ENCODE data around the gene SIRT3. TPM values are rescaled to one million over a fixed set of nuclear protein-coding genes. Genes with fewer than 3 reads are reported as not detected.
"Not testable (repeated sequence)": the region's sequence is repeated elsewhere in the genome, so short reads cannot be mapped to it uniquely, and the experiment has no call there.

SIRT3 gene
- total RNA-seq, 6 experiments from 2014 or later = 9.2 to 22.0 (median 15.5) TPM

DNA sequence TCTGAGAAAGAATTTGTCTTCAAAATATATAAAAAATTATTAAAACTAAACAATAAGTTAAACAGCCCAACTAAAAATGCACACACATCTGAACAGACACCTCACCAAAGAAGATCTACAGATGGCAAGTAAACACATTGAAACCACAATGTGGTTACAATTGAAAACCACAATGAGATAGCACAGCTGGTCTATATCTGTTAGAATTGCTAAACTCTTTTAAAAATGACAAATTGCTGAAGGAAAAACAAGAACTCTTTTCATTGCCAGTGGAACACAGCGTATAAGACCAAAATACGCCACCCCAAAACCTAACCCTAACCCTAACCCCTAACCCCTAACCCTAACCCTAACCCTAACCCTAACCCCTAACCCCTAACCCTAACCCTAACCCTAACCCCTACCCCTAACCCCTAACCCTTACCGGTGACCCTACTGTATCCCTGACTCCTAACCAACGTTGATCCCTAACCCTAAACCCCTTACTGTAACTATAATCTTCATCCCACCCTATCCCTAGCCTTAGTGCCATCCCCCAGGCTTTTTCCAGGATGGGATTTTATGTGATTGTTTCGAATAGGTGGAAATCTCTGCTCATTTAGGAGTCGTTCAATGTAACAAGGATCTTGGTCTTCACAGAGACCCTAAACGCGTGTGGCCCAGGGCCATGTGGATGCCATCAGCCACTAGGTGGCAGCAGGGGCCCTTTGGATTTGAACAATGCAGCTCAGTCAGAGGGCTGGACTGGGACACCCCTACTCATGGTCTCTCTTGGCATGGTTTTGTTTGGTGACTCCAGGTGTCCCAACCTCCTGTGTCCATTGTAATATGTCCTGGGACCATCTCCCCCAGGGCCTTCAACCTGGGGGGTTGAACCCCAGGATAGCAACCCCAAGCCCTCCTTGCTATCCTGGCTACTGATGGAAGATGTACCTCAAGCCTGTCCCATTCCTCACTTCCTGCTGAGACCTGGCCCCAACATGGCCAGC is 44.4 kb downstream of the SIRT3 start:
- ATAC-seq (peak; percentile 53 to 83 (median 76)), DNase-seq (peak; percentile 8 to 42 (median 33))
- TF ChIP-seq, protein P1, sequence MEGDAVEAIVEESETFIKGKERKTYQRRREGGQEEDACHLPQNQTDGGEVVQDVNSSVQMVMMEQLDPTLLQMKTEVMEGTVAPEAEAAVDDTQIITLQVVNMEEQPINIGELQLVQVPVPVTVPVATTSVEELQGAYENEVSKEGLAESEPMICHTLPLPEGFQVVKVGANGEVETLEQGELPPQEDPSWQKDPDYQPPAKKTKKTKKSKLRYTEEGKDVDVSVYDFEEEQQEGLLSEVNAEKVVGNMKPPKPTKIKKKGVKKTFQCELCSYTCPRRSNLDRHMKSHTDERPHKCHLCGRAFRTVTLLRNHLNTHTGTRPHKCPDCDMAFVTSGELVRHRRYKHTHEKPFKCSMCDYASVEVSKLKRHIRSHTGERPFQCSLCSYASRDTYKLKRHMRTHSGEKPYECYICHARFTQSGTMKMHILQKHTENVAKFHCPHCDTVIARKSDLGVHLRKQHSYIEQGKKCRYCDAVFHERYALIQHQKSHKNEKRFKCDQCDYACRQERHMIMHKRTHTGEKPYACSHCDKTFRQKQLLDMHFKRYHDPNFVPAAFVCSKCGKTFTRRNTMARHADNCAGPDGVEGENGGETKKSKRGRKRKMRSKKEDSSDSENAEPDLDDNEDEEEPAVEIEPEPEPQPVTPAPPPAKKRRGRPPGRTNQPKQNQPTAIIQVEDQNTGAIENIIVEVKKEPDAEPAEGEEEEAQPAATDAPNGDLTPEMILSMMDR (IDR thresholded peaks at IDR 0.05) = peak; percentile 7 to 42 (median 31)
- H3K36me3 ChIP-seq; H3K9me3 ChIP-seq; H3K4me3 ChIP-seq; intact Hi-C loops (cut with DNase I); H3K27me3 ChIP-seq; H3K4me1 ChIP-seq; H3K27ac ChIP-seq: not testable (repeated sequence)
- WGBS (ENCODE audit: insufficient coverage, low coverage, low lambda C conversion rate, missing lambda C conversion rate) = 38% methylated on average over 4 of the region's 8 CpGs

GRCh38 chr11:190546-190945 is 45.6 kb downstream of the SIRT3 start:
- H3K36me3 ChIP-seq; H3K27me3 ChIP-seq; ATAC-seq; H3K4me1 ChIP-seq; H3K27ac ChIP-seq; H3K4me3 ChIP-seq; intact Hi-C loops (cut with DNase I); H3K9me3 ChIP-seq: not testable (repeated sequence)
- DNase-seq = peak in 2 of 3 donors; percentile 15 to 37
- 65% methylated on average over 5 of the region's 5 CpGs for WGBS (ENCODE audit: insufficient coverage, low coverage, low lambda C conversion rate, missing lambda C conversion rate)

GRCh38 chr11:189843-190311 is 46.3 kb downstream of the SIRT3 start:
- H3K36me3 ChIP-seq; H3K4me3 ChIP-seq; H3K4me1 ChIP-seq; H3K27ac ChIP-seq; H3K9me3 ChIP-seq; intact Hi-C loops (cut with DNase I); H3K27me3 ChIP-seq: not testable (repeated sequence)
- TF ChIP-seq, protein P1 (IDR thresholded peaks at IDR 0.05) = peak in 1 of 4 donors; percentile 9
- peak; percentile 25 to 65 (median 56) for DNase-seq
- ATAC-seq = peak; percentile 63 to 77 (median 70)
- no CpG with 5 or more reads among the region's 25 CpGs for WGBS (ENCODE audit: insufficient coverage, low coverage, low lambda C conversion rate, missing lambda C conversion rate)

- H3K27me3 ChIP-seq; H3K9me3 ChIP-seq; H3K36me3 ChIP-seq; H3K4me3 ChIP-seq; H3K27ac ChIP-seq; intact Hi-C loops (cut with DNase I); H3K4me1 ChIP-seq: not testable (repeated sequence)
- ATAC-seq = peak; percentile 33 to 48 (median 46)
- 83% methylated on average over 40 of the region's 55 CpGs for WGBS (ENCODE audit: insufficient coverage, low coverage, low lambda C conversion rate, missing lambda C conversion rate)
- DNase-seq = peak; percentile 29 to 43 (median 39)
These were observed 46.9 kb downstream of the SIRT3 start for GRCh38 chr11:189200-189783.

- intact Hi-C loops (cut with DNase I); DNase-seq; H3K9me3 ChIP-seq; H3K4me3 ChIP-seq; H3K27ac ChIP-seq; H3K36me3 ChIP-seq; ATAC-seq; H3K4me1 ChIP-seq; H3K27me3 ChIP-seq: not testable (repeated sequence)
- TF ChIP-seq, protein P1 (IDR thresholded peaks at IDR 0.05) = peak in 2 of 4 donors; percentile 24 to 39
- WGBS (ENCODE audit: insufficient coverage, low coverage, low lambda C conversion rate, missing lambda C conversion rate) = 6% methylated on average over 2 of the region's 13 CpGs
These were observed 55.9 kb downstream of the SIRT3 start for GRCh38 chr11:180242-180641.

Other genes starting within 250 kb of the SIRT3 start
- not detected for gene SCGB1C1, start 43.3 kb downstream of the SIRT3 start, total RNA-seq
- gene BET1L, start 28.9 kb downstream of the SIRT3 start, total RNA-seq = 10 to 100 TPM; 17.2 to 28.9 (median 24.8) TPM
- gene RIC8A, start 28.6 kb downstream of the SIRT3 start, total RNA-seq = 10 to 100 TPM; 29.7 to 54.0 (median 32.4) TPM
- gene PSMD13, start 634 bp upstream of the SIRT3 start, total RNA-seq = 10 to 100 TPM; 46.1 to 71.5 (median 48.7) TPM
- gene NLRP6, start 42.1 kb upstream of the SIRT3 start, total RNA-seq = 1 to 10 TPM in 4 of 6 experiments, under 1 TPM in 2; 0.22 to 6.2 (median 1.6) TPM
- gene PGGHG, start 52.8 kb upstream of the SIRT3 start, total RNA-seq = 100 to 1,000 TPM in 1 of 6 experiments, 10 to 100 TPM in 4, 1 to 10 TPM in 1; 7.7 to 110 (median 13.8) TPM
- not detected for gene IFITM5, start 63.2 kb upstream of the SIRT3 start, total RNA-seq
- gene IFITM2, start 71.5 kb upstream of the SIRT3 start, total RNA-seq = 100 to 1,000 TPM; 157 to 624 (median 390) TPM
- 100 to 1,000 TPM in 2 of 6 experiments, 10 to 100 TPM in 4; 15.7 to 159 (median 72.5) TPM for gene IFITM1, start 77.7 kb upstream of the SIRT3 start, total RNA-seq
- gene IFITM3, start 84.5 kb upstream of the SIRT3 start, total RNA-seq = 1,000 to 10,000 TPM in 1 of 6 experiments, 100 to 1,000 TPM in 5; 445 to 1,124 (median 694) TPM
- gene B4GALNT4, start 133.2 kb upstream of the SIRT3 start, total RNA-seq = under 1 TPM in 2 of 6 experiments, not detected in 4; 0.05 to 0.07 TPM
- 1 to 10 TPM in 1 of 6 experiments, under 1 TPM in 2, not detected in 3; 0.43 to 1.5 (median 0.47) TPM for gene PKP3, start 157.9 kb upstream of the SIRT3 start, total RNA-seq
- 100 to 1,000 TPM in 2 of 6 experiments, 10 to 100 TPM in 4; 48.2 to 133 (median 66.3) TPM for gene SIGIRR, start 178.7 kb upstream of the SIRT3 start, total RNA-seq
- 1 to 10 TPM in 1 of 6 experiments, under 1 TPM in 4, not detected in 1; 0.09 to 1.0 (median 0.28) TPM for gene ANO9, start 205.7 kb upstream of the SIRT3 start, total RNA-seq
- gene PTDSS2, start 213.9 kb upstream of the SIRT3 start, total RNA-seq = 10 to 100 TPM in 4 of 6 experiments, 1 to 10 TPM in 2; 8.4 to 21.9 (median 11.4) TPM